Activated T-helper 17 cell treated with anti-CD3 and anti-CD28 coated beads, Interleukin-2, amount 50 U/mL, for 72 hours (primary cell): ENCODE measurements around the gene PIPOX. TPM values are rescaled to one million over a fixed set of nuclear protein-coding genes. Genes with fewer than 3 reads are reported as not detected.

Source experiments
- ATAC-seq: fragments of 150-1000 bp; cut with Tn5 transposase; replicated peaks from 2 replicates; pipeline ENCODE4 v1.10.0; 2021; ENCODE audit warnings: mild to moderate bottlenecking, moderate library complexity
- H3K27ac Mint-ChIP-seq: one replicate; pipeline ENCODE4 v1.8.0; 2022; ENCODE audit warnings: mixed read lengths
- H3K27me3 Mint-ChIP-seq: one replicate; pipeline ENCODE4 v1.8.0; 2022; ENCODE audit warnings: mixed read lengths
- H3K36me3 Mint-ChIP-seq: one replicate; pipeline ENCODE4 v1.8.0; 2022; ENCODE audit warnings: low read depth, mild to moderate bottlenecking, mixed read lengths
- H3K4me1 Mint-ChIP-seq: one replicate; pipeline ENCODE4 v1.8.0; 2022; ENCODE audit warnings: mixed read lengths
- H3K4me3 Mint-ChIP-seq: one replicate; pipeline ENCODE4 v1.8.0; 2022; ENCODE audit warnings: mild to moderate bottlenecking, mixed read lengths
- H3K9me3 Mint-ChIP-seq: one replicate; pipeline ENCODE4 v1.8.0; 2022; ENCODE audit warnings: mixed read lengths
- total RNA-seq, 2 donors: library from RNA; stranded (reverse); gene quantifications; one replicate each; pipeline ENCODE4 v1.2.3, GENCODE V29; 2022

PIPOX gene
- total RNA-seq, 2 donors from 2014 or later, result 2.0 to 5.6 TPM

- Mint-ChIP-seq H3K4me1 (peaks cover 15% of the 10 kb centered on the region), H3K9me3 (no peaks in the 10 kb centered on the region), H3K4me3 (no peak overlapping the region), H3K36me3 (peaks cover 87% of the 10 kb centered on the region), H3K27me3 (no peaks in the 10 kb centered on the region), H3K27ac (no peak overlapping the region)
- no peak for ATAC-seq
Measured at GRCh38 chr17:29103341-29103740, 60.4 kb downstream of the PIPOX start.

Other genes starting within 250 kb of the PIPOX start
- gene FAM222B, start 200.4 kb upstream of the PIPOX start, total RNA-seq, result 10 to 100 TPM; 18.7 to 25.1 TPM
- 10 to 100 TPM; 38.2 to 60.2 TPM for gene ERAL1, start 188.1 kb upstream of the PIPOX start, total RNA-seq
- 100 to 1,000 TPM in 1 of 2 donors, 10 to 100 TPM in 1; 85.8 to 113 TPM for gene FLOT2, start 145.4 kb upstream of the PIPOX start, total RNA-seq
- gene DHRS13, start 140.1 kb upstream of the PIPOX start, total RNA-seq, result 10 to 100 TPM; 24.9 to 82.1 TPM
- gene PHF12, start 91.6 kb upstream of the PIPOX start, total RNA-seq, result 10 to 100 TPM; 56.9 to 60.2 TPM
- not detected for gene SEZ6, start 37.1 kb upstream of the PIPOX start, total RNA-seq
- gene MYO18A, start 137.3 kb downstream of the PIPOX start, total RNA-seq, result 10 to 100 TPM; 90.6 to 95.9 TPM
- not detected for gene CRYBA1, start 203.7 kb downstream of the PIPOX start, total RNA-seq